Stimulated activated CD8-positive, alpha-beta memory T cell treated with anti-CD3 and anti-CD28 coated beads, Interleukin-2, amount 100 ng/mL, for 48 hours (primary cell): ENCODE results near the gene MELK.

Source experiments
- DNase-seq, 2 donors: peaks; one replicate each; pipeline ENCODE4 v3.0.0-alpha.2; 2020; ENCODE audit warnings: low read depth in 2 of 2

Gene MELK

DNA sequence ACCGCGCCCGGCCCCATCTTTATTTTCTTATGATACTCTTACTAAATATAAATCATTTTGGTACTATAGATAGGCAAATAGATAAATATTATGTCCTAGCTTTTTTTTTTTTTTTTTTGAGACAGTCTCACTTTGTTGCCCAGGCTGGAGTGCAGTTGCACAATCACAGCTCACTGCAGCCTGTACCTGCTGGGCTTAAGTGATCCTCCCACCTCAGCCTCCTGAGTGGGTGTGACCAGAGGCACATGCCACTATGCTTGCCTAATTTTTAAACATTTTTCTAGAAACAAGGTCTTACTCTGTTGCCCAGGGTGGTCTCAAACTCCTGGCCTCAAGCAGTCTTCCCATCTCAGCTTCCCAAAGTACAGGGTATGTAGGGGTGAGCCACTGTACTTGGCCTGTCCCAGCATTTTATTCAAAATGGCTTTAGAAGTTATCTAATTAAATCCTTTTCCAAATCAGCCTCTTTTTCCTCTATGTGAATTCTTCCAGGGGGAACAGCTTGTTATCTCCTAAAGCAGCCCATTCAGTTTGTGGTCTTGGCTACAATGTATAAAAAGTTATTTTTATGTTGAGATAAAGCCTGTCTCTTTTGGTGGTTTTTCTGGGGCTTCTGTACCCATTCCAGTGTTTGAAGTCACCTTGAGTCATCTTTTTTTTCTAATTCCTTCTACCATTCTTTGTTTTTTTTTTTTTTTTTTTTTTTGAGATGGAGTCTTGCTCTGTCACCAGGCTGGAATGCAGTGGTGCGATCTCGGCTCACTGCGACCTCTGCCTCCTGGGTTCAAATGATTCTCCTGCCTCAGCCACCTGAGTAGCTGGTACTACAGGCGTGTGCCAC is 12.1 kb downstream of the MELK start:
- DNase-seq: no peak

DNA sequence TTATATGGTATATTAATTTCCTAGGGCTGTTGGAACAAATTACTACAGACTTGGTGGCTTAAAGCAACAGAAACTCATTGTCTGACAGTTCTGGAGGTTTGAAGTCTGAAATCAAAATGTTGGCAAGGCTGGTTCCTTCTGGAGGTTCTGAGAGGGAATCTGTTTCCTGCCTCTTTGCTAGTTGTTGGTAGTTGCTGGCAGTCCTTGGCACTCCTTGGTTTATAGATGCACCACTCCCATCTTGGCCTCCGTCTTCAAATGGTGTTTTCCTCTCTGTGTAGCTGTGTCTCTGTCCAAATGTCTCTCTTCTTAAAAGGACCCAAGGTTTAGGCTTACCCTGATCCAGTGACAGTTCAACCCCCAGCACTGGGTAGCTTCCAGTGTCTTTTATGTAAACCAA is 17.5 kb downstream of the MELK start:
- DNase-seq: no peak

DNA sequence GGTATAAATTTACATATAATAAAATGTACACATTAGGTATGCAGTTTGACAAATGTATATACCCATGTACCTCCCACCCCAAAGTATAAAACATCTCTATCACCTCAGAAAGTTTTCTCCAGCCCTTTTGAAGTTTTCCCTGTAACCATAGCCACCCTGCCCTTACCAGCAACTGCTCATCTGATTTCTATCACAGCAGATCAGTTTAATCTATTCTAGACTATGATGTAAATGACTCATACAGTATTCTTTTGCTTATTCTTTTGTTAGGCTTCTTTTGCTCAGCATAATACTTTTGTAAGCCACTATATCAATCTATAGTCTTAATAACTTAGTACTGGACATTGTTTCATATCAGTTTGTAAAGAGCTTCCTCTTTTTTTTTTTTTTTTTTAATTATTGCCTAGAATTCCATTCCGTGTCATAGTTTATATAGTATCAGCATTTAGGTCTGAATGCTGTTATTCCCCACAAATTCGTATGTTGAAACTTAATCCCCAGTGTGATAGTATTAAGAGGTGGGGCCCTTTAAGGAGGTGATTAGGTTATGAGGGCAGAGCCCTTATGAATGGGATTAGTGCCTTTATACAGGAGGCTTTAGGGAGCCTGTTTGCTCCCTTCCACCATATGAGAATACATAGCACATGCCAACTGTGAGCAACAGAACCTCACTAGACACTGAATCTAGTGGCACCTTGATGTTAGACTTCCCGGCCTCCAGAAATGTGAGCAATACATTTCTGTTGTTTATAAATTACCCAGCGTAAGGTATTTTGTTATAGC is 20.3 kb downstream of the MELK start:
- no peak for DNase-seq

DNA sequence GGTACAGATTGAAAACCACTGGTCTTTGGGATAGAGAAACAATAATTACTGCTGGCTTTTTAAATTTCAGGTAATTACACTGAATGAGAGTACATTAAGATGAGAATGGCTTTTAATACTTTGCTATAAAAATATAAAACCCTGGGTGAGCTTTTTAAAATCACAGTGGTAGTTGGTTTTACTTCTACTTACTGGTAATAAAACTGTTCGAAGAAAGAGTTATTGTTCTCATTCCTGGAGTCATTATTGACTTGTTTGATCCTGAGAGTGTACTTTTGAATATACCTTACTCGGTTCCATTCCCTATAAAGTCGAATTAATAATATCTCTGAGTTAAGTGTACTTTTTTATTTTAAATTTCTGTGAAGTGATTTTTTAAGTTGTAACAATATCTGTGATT is 21.5 kb downstream of the MELK start:
- DNase-seq: no peak

DNA sequence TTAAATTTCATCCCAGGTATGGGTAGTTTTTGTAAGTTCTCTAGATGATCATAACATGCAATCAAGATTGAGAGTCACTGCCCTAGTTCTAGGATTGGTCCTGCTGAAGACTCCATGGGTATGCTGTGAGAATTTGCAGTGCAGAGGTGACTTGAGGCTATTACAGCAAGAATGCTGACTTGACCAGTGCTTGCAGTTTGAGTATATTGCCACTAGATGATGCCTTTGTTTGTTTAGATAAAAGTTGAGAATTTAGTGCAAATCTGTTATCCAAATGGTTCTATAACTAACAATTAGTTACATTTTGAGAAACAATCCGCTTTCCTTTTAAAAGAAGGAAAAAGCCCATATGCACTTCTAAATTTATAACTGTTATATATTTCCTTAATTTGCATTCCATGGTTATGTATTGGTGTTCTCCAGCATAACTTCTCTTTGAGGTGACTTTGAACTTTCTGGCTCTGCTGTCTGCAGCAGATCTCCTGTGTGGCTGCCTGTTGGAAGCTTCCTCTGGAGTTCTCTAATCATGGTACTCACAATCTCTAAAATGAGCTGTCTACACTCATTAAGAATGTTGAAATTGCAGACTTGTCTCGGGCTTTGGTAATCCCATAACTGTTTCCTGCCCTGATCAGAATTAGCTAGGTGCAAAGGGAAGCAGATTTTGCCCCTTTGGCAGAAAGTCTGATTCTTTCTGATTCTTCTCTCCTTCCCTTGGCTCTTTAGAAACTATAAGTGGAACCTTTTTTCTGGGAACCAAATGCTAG is 24.9 kb downstream of the MELK start:
- no peak for DNase-seq

DNA sequence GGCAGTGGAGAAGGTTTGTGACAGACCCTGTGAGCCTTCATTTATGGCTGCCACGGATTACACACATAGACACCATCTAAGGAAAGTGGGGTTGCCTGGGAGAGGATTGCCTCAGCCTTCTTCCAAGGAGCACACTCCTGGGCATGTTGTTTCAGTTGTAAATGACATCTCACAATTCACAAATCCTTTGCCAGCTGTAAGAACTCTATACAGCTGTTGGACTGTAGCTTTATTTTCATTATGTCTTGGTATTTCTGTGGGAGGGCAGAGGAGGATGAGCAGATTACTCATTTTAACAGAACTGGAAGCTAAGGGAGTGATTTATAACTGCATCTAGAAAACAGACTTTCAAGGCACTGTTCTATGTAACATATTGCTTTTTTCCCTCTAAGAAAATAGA is 25.6 kb downstream of the MELK start:
- no peak for DNase-seq

DNA sequence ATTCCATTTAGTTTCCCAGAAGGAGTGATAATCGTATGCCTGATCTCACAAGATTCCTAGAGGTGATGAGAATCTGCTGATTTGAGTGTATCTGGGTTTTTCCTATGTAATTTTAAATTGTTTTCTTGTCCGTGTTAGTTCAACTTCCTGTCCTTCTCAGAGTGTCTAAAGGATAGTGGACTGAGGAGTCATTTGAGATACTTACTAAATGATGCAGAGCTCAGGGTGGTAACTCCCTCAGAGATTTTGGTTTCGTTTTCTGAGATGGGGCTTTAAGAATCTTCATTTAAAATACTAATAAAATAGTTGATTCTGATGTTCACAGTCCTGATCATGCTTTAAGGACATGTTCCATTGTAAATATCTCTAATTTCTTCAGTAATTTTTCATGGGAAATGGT is 30.3 kb downstream of the MELK start:
- no peak for DNase-seq

DNA sequence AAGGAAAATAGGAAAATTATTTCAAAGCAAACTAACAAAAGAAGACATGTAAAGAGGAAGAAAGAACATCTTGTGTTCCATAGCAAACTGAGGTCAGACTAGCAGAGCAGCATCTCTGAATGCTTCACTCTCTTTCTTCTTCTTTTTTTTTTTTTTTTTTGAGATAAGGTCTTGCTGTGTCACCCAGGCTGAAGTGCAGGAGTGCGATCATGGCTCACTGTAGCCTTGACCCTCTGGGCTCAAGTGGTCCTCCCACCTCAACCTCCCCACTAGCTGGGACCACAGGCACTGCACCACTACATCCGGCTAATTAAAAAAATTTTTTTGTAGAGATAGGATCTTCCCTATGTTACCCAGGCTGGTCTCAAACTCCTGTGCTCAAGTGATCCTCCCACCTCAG is 36.6 kb downstream of the MELK start:
- no peak for DNase-seq

DNA sequence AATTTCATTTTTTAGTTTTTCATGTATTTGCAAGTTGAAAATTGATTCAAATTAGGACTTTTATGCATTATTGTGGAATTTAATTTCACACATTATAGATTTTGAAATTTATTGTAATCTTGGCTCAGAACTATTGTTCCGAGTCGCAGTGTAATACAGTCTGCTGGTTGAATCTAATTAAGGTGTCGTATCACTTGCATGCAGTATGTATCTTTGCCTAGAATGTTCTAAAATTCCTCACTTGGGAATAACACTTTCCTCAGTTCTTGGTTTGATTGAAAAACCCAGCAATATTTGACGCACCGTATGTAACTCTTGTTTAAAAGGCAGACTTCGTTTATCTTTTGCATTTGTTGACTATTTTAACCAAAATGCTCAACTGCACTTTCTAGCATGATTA is 49.4 kb downstream of the MELK start:
- no peak for DNase-seq

DNA sequence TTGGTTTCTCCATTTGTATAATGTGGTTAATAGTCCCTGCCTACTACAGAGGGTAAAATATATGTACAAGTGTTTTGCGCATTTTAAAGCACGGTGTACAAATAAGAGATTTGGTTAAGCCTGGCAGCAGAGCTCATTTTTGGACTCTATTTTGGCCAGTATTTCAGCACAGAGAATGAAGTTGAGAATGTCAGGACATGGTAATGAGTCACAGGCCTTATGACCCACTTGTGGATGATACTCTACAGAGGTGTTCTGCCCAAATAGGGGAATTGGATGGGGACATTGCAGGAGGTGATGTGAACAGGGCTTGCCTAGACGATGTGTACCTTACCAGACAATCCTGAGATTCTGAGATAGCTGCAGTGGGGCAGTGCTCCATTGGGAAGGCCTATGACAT is 50.6 kb downstream of the MELK start:
- no peak for DNase-seq

DNA sequence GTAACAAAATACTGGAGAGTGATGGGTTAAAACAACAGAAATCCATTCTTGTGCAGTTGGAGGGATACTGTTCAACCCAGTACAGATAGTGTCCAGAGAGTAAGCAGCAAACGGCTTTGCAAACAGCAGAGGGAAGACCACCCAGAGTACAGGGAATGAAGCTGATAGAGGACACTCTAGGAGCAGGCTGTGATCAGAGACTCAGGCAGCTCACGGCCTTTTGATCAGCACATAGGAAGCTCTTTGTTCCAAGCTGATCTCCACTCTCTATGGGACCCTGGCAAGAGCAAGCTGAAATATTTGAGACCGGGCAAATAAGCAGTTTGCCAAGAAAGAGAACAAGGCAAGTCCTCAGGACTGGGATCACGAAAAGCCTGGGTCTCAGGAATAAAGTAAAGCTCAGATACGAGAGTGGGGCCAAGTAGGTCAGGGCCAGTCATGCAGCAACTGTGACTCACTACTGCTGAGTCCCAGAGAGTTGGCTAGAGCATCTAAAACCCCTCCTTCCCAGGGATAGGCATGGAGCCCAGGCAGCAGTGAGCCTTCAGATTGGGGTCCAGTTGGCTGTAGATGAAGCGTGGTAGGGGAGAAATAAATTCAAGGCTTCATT is 52.4 kb downstream of the MELK start:
- no peak for DNase-seq

DNA sequence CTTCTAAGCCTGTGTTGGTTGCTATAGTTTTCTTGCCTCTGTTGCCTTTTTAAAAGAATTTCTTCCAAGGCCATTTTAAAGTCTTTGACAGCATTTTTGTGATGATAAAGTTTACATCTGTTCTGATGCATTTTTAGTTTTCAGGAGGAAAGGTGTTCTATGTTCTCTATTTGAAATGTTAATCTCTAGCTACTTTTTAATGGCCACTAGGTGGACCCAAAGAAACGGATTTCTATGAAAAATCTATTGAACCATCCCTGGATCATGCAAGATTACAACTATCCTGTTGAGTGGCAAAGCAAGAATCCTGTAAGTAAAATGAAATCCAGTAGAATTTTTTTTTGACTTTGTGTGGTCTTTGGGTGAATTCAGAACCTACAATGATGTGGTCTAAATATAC is 60.2 kb downstream of the MELK start:
- no peak for DNase-seq

DNA sequence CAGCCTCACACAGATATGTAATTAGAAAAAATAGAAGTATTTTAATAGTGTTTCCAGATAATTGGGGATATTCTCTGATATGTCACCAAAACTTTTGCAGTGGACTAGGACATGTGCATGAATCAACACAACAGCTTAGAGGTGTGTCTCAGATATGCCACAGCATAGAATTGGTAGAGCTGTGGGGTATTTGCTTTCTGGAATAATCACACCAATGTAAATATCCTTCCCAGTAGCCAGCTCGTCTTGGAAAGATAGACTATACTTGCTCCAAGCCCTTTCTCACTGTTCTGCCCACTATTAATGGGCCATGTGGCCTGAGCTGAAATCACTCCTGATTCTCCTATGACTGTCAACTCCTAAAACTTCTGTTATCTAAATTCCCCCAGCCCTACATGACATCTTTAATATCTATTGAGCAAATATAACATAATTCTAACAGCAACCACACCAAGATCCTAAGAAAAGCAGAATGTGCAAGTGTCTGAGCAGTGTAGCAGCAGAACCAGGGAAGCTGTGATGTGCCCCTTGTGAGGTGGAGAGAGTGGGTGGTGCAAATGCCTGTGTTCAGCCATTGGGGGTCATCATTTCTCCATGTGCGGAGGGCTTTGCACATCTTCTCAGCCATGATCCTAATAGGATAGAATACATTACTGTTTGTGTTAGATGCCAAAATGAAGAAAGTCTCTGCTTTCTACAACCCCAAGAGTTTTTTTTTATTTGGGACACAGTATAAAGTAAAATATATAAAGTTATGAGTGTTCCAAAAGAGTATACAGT is 65.0 kb downstream of the MELK start:
- DNase-seq: no peak

DNA sequence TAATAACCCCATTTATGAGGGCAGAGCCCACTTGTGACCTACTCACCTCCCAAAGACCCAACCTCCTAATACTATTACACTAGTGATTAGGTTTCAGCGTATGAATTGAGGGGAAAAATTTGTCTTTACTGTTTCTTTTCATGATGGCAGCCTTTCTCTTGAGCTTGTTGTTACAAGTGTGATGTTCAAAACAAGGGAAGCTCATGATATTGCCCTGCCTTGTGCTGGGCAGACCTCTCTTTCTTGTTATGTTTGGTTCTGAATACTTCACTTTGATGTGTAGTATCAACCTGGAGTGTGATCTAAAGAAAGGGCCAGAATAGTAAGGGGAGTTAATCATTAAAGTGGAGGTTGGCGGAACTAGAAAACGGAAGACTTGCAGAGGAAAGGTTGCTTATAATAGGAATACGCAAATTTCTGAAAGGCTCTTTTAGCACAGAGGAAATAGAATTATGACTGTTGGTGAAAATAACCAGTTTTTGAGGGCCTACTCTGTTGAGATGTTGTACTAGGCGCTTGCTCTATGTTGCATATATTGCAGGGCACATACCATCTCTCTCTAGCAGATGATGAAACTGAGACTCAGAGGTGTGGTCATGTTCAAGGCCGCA is 68.2 kb downstream of the MELK start:
- no peak for DNase-seq

DNA sequence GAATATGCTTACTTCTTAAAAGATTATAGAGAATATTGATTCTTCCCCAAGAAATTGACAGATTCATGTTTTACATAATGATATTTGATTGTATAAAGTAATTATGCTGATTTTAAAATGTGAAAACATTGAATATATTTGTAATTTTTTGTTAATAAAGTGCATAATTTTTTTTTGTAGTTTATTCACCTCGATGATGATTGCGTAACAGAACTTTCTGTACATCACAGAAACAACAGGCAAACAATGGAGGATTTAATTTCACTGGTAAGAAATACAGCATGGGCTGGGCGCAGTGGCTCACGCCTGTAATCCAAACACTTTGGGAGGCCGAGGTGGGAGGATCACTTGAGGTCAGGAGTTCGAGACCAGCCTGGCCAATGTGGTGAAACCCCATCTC is 70.1 kb downstream of the MELK start:
- DNase-seq: no peak

DNA sequence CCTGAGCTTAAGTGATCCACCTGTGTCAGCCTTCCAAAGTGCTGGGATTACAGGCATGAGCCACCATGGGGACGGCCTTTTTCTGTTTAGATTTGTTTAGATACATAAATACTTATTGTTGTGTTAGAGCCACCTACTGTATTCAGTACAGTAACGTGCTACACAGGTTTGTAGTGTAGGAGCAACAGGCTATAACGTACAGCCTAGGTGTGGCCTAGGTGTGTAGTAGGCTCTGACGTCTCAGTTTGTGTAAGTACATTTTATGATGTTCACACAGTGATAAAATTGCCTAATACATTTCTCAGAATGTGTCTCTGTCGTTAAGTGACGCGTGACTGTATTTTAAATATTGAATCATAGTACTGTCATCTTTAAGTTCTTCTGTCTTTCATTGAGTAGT is 84.1 kb downstream of the MELK start:
- no peak for DNase-seq

DNA sequence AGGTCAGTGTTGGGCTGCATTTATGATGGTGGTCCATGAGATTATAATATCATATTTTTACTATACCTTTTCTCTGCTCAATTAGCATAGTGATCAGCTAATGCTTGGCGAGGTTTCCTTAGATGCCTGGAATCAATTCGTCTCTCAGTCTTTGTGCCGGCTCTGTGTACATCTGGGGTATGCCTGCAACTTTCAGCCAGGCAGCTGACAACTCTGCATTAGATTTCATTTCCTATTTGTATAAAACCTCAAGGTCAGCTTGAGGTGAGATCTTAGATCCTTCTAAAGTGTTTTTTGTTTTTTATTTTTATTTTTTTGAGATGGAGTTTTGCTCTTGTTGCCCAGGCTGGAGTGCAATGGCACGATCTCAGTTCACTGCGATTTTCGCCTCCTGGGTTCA is 86.8 kb downstream of the MELK start:
- no peak for DNase-seq

DNA sequence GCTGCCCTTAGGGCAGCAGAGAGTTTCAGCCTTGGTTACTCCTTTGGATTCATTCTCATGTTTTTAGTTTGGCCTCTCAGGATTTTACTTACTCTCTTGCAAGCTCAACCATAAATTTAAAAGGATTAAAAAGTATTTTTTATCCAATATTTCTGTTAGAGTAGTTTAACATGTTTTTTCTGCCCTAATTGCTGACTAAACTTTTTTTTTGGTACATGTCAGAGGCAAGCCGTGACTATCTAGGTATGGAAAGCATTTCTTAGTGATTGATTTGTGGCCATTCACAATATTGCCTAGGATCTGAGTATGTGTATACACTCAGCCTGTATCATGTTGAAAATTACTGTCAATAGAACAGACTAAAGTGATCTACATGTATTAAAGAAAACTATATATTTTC is 92.1 kb downstream of the MELK start:
- no peak for DNase-seq

DNA sequence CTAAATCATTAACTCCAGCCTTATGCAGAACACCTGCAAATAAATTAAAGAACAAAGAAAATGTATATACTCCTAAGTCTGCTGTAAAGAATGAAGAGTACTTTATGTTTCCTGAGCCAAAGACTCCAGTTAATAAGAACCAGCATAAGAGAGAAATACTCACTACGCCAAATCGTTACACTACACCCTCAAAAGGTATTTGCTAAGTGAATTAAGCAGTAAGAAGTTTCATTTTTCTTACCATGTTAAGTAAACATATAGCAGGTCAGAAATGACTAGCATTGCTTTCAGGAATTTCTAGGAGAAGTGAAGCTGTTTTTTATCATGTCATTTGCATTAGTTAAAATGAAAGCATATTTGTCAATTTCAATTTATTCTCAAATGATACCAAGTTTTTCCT is 92.7 kb downstream of the MELK start:
- no peak for DNase-seq

DNA sequence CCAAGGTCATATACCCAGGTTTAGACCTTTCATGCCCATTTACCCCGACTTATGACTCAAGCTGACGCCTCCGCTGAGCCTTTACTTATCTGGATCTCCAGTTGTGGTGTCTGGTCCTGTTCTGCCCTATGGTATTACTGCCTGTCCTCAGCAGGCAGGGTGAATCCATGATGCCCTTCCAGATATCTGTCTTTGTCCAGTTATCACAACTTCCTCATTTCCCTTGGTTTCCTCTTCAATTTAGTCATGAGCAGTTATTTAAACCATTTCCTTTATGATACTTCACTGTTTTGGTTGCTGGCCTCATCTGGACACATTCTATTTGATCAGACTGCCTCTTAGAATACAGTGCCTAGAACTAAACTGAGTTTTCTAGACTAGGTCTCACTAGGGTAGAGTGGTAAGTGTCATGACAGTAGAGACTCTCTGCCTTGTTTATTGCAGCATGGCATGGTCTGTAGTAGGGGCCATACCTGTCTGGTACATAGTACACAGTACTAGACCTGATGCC is 93.3 kb downstream of the MELK start:
- DNase-seq: no peak

DNA sequence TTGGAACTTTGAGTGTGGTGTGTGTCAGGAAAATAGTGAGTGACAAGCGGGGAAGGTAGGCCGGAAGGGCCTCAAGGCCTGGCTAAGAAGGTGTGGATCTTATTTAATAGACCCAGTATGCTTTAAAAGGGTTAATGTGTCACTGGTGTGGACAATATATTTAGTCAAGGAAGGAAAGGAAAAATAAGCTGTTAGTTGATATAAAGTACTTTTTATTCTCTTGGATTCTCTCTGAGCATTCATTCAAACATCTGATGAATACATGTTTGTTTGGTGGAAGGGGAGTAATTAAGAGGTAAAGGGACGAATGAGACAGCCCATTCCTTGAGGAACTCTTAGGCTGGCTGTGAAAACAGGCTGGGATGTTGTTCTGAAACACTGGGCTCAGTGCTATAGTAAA is 98.9 kb downstream of the MELK start:
- DNase-seq: no peak
